Calu3 (cell line): ENCODE data around the gene TCP11X2. TPM values are rescaled to one million over a fixed set of nuclear protein-coding genes. Genes with fewer than 3 reads are reported as not detected.

ENCODE experiments used
- total RNA-seq: library from RNA; stranded (reverse); gene quantifications from 2 replicates; pipeline ENCODE4 v1.2.3, GENCODE V29; 2022

TCP11X2 gene
- total RNA-seq, 1 experiment from 2014 or later: not detected

Other genes starting within 250 kb of the TCP11X2 start
- gene NXF2, start 224.6 kb downstream of the TCP11X2 start, total RNA-seq: not detected in 2 replicates
- not detected in 2 replicates for gene NXF2B, start 31.8 kb downstream of the TCP11X2 start, total RNA-seq
- 1.8 and 1.9 TPM in 2 replicates for gene TMSB15A, start 44.9 kb upstream of the TCP11X2 start, total RNA-seq
- gene ARMCX5, start 127.7 kb upstream of the TCP11X2 start, total RNA-seq: 22.4 and 23.7 TPM in 2 replicates
- 3.6 and 3.9 TPM in 2 replicates for gene GPRASP1, start 179.7 kb upstream of the TCP11X2 start, total RNA-seq
- gene GPRASP2, start 240.6 kb upstream of the TCP11X2 start, total RNA-seq: 7.1 and 9.0 TPM in 2 replicates
- gene GPRASP3, start 248.9 kb upstream of the TCP11X2 start, total RNA-seq: 4.9 and 5.5 TPM in 2 replicates